ENCODE data around the gene PLCB3.

Gene PLCB3

GRCh38 chr11:64285885-64286800 lies 34.8 kb downstream of the PLCB3 start:
- no peak for DNase-seq (ENCODE audit: low read depth in 2 of 2)

- no peak for DNase-seq (ENCODE audit: low read depth in 2 of 2)
These were observed 35.5 kb downstream of the PLCB3 start for GRCh38 chr11:64286801-64287159.

DNA sequence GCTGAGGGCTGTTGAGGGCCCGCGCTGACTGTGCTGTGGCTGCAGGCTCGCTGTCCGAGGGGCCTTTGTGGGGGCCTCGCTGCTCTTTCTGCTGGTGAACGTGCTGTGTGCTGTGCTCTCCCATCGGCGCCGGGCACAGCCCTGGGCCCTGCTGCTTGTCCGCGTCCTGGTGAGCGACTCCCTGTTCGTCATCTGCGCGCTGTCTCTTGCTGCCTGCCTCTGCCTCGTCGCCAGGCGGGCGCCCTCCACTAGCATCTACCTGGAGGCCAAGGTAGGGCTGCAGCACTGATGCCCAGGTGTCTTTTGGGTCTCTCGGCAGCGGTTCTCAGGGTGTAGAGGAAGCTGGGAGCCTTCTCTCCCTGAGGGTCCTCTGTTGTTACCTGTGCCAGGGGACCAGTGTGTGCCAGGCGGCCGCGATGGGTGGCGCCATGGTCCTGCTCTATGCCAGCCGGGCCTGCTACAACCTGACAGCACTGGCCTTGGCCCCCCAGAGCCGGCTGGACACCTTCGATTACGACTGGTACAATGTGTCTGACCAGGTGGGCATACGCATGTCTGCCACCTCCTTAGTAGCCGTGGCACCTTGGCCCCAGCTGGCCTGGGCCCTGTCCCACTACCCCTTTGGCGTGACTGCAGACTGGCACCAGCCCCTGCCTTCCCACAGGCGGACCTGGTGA lies 36.5 kb downstream of the PLCB3 start:
- no peak for DNase-seq (ENCODE audit: low read depth in 2 of 2)

GRCh38 chr11:64288353-64288750 lies 37.0 kb downstream of the PLCB3 start:
- DNase-seq (ENCODE audit: low read depth in 2 of 2) = no peak

- no peak for DNase-seq (ENCODE audit: low read depth in 2 of 2)
These were observed 37.8 kb downstream of the PLCB3 start for GRCh38 chr11:64289002-64289564.

DNA sequence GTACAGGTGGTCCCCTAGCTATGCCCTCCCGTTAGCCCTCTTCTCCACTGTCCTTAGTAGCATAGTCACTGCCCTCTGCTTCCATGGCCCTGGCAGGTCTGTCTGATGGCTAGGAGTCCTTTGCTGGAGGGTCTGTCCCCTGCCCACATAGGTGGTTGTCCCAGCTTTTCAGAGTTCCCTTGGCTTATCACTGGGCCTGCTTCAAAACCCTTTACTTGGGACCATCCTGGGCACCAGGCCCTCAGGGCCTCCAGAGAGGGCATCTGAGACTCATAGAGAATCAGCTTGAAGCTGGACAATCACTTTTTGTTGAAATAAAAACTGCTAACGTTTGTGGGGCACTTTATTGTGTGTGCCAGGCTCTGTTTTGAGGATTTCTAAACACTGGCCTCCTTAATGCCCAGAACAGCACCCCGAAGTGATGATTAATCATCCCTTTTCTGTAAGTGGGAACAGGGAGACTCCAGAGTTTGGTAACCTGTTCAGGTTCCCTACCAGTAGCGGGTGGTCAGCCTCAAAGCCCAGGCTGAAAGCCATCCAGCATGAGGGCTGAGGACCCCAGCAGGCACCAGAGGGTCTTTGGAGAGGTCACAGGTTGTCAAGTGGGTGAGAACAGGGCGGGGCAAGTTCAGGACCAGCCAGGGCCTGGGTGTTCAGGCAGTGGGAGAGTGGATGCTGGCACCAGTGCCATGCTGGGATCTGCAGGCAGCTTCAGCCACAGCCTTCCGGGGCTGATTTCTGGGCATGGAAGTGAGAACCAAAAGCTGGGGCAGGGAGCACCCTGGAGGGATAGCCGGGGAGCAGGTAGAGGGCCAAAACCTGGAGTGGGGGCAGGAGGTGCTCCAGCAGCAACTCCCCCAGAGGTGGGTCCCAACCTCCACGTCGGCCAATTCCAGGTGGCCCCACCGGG lies 39.3 kb downstream of the PLCB3 start:
- DNase-seq (ENCODE audit: low read depth in 2 of 2) = no peak

- DNase-seq (ENCODE audit: low read depth in 2 of 2) = no peak
These were observed 40.0 kb downstream of the PLCB3 start, which contains the start of gene KCNK4 for GRCh38 chr11:64291262-64291751. Gene KCNK4, plus strand, starts transcription at chr11:64291302. Its CDS starts 1,717 bp downstream, at chr11:64293019.

- no peak for DNase-seq (ENCODE audit: low read depth in 2 of 2)
These were observed 40.6 kb downstream of the PLCB3 start for GRCh38 chr11:64291752-64292459.

DNA sequence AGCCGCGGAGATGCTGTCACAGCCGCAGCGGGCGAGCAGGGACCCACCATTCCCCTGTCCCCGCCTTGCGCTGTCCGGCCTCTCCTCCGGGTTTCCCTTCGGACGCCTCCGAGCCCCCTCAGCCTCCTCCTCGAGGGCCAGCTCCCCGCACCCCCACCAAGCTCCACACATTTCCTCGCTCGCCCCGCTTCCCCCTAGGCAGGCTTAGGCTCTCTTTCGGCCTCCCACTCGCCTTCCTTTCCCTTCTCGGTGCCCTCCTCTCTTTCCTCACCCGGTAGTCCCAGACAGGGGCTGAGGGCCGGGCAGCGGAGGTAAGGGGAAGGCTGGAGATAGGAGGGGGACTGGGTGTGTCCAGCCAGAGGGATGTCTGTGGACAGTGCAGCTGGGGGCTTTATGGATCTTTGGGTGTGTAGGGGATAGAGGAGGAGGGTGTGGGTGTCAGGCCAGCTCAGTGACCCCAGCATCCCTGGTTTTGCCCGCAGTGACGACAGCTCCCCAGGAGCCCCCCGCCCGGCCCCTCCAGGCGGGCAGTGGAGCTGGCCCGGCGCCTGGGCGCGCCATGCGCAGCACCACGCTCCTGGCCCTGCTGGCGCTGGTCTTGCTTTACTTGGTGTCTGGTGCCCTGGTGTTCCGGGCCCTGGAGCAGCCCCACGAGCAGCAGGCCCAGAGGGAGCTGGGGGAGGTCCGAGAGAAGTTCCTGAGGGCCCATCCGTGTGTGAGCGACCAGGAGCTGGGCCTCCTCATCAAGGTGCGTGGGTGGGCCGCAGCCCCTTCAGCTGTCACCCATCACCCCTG lies 41.3 kb downstream of the PLCB3 start:
- DNase-seq (ENCODE audit: low read depth in 2 of 2) = no peak

DNA sequence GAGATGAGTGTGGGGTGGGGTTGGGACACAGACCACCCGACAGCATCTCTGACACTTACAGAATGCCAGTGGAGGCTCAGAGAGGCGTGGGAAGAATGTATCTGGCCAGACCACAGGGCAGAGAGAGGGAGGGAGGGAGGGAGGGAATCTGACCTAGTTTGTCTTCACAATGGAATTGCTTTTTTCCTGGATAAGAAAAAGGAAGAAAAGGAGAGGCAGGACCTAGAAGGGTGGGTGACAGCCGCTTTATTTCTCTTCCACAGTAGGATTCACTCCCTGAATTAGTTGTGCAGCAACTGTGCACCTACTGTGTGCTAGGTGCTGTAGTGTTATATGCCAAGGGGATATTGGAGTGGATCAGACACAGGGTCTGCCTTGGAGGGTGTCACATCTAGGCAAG lies 43.4 kb downstream of the PLCB3 start:
- DNase-seq (ENCODE audit: low read depth in 2 of 2) = no peak

- DNase-seq (ENCODE audit: low read depth in 2 of 2) = no peak
These were observed 44.4 kb downstream of the PLCB3 start for GRCh38 chr11:64295760-64296159.

GRCh38 chr11:64296236-64296635 lies 44.9 kb downstream of the PLCB3 start:
- no peak for DNase-seq (ENCODE audit: low read depth in 2 of 2)

- no peak for DNase-seq (ENCODE audit: low read depth in 2 of 2)
These were observed 45.7 kb downstream of the PLCB3 start for GRCh38 chr11:64296830-64297698.

DNA sequence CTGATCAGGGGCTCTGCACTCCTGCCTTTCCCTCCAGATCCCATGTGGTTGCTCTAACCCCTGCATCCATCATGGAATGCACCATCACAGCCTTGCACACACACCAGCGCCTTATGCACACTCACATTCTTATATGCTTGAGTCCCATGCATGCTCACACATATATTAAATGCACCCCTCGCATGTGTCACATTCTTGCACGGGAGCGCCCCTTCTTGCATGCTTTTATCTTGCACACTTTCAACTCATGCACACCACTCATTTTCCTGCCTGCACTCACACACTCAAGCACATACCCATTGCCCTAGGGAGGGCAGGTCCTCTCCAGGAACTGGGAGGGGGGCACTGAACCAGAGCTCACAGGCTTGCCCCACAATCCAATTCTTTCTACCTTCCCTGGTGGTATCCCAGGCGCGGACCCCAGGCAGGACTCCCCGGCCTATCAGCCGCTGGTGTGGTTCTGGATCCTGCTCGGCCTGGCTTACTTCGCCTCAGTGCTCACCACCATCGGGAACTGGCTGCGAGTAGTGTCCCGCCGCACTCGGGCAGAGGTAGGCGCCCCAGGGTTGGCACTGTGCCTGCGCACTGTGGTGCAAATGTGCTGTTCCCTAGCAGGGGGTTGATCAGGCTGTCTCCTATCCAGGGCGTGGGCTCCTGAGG lies 46.5 kb downstream of the PLCB3 start:
- no peak for DNase-seq (ENCODE audit: low read depth in 2 of 2)

DNA sequence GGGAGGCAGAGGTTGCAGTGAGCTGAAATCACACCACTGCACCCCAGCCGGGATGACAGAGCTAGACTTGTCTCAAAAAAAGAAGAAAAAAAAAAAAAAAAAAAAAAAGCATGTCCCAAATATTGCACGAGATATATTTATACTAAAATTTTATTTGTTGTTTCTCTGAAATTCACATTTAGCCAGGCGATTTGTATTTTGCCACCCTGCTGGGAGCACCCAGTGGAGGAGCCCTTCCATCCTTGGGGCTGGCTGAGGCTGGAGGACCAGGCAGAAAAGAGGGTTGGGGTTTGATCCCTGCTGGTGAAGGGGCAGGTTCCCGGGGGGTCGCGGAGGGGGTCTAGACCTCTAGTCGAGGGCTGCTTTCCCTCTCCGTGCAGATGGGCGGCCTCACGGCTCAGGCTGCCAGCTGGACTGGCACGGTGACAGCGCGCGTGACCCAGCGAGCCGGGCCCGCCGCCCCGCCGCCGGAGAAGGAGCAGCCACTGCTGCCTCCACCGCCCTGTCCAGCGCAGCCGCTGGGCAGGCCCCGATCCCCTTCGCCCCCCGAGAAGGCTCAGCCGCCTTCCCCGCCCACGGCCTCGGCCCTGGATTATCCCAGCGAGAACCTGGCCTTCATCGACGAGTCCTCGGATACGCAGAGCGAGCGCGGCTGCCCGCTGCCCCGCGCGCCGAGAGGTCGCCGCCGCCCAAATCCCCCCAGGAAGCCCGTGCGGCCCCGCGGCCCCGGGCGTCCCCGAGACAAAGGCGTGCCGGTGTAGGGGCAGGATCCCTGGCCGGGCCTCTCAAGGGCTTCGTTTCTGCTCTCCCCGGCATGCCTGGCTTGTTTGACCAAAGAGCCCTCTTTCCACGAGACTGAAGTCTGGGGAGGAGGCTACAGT lies 47.9 kb downstream of the PLCB3 start:
- DNase-seq (ENCODE audit: low read depth in 2 of 2) = no peak

DNA sequence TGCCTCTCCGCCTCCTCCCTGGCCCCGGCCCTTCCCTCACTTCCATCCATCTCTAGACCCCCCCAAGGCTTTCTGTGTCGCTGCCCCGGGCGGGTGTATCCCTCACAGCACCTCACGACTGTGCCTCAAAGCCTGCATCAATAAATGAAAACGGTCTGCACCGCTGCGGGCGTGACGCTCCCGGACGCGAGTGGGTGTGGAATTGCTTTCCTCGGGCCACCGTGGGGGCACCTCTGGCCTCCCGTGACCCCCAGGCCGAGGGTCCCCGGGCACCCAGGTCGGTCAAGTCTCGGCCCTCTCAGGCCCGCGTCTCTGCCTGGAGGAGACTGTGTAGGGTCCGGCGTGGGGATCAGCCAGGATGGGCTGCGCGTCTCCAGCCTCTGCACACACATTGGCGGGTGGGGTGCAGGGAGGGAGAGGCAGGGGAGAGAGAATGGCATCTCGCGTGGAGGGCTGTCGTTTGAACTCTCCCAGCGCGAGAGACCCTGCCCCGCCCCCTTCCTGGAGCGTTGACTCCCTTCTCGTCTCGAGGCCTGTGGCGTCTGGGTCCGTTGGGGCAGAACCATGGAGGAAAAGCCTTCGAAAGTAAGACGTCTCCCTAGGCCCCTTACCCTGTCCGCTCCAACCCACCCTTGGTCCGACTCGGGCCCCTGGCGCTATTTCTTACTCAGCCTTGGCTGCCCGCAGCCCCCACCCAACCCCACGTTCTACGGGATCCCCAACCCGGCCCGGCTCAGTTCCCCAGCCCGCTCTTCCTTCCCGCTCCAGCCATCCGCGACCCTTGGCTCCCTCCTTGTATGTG lies 48.7 kb downstream of the PLCB3 start, which contains the start of gene CATSPERZ:
TSS of gene CATSPERZ (plus strand) at position 512 of the 802 bp plus-strand sequence. CDS start at position 565, 53 bp downstream.
- DNase-seq (ENCODE audit: low read depth in 2 of 2) = no peak
